ENCODE data around the gene CDR2L. TPM values are rescaled to one million over a fixed set of nuclear protein-coding genes. Genes with fewer than 3 reads are reported as not detected.

CDR2L gene
- 22.5 and 25.6 TPM in 2 replicates for total RNA-seq

DNA sequence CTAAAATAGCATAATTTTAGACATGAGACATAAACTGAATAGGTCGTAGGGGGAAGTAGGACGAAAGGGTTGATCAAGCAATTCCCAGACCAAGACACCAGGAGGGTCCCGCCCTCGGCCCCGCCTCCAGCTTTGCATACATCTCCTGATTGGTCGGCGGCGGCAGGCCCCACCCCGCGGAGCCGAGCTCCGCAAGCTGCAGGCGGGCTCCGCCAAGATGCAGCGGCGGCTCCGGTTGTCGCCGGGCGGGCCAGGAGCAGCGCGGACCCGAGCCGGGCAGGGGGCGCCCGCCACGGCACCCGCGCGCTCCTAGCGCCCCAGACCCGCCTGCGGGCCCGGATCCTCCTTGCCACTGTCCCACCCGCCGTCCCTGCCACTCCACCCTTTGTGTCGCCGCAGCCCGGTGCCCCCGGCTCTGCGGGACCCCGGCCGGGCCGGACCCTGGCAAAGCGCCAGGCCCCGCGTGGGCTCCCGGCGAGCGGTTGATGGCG, at the start of gene CDR2L:
Gene CDR2L, plus strand, starts transcription at position 215 of the 491 bp plus-strand sequence. CDS start 412 bp downstream, outside the sequence.

DNA sequence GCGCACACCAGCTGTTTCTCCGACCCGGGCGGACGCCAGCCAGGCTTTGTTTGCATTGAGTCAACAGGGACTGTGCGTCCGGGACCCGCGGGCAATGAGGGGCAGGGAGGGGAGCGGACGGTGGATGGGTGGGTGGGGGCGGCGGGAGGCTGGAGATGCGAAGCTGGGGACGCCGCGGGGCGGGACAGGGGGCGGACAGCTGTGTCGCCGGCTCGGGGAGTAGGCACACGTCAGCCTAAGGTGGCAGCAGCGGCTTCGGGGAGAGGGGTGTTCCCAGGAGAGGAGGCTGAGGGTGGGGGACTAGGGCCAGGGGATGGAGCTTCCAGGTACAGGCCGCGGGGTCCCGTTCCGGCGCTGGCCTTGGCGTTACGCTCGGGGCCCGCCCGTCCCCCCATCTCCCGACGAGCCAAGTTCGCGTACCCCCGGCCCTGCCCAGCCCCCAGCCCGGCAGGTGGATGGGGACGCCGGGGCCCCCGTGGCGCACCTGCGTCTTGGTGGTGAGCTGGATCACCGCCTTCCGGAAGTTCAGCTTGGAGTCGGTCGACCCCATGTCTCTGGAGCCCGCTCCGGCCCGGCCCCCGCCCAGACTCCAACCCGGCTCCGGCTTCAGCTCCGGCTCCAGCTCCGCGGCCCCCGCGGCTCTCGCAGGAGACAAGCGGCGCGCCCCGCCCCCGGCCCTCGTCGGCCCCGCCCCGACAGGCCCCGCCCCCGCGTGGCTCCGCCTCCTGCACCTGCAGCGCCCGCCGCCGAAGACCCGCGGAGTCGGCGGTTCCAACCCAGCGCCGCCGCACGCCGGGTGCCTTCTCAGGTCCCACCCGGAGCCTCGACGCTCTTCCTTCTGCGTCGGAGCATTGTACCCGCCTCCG, 15.1 kb upstream of the CDR2L start, which contains the start of gene HID1:
Gene HID1, minus strand, starts transcription at position 653 of the 866 bp plus-strand sequence. Its CDS starts 103 bp downstream, at position 550.

DNA sequence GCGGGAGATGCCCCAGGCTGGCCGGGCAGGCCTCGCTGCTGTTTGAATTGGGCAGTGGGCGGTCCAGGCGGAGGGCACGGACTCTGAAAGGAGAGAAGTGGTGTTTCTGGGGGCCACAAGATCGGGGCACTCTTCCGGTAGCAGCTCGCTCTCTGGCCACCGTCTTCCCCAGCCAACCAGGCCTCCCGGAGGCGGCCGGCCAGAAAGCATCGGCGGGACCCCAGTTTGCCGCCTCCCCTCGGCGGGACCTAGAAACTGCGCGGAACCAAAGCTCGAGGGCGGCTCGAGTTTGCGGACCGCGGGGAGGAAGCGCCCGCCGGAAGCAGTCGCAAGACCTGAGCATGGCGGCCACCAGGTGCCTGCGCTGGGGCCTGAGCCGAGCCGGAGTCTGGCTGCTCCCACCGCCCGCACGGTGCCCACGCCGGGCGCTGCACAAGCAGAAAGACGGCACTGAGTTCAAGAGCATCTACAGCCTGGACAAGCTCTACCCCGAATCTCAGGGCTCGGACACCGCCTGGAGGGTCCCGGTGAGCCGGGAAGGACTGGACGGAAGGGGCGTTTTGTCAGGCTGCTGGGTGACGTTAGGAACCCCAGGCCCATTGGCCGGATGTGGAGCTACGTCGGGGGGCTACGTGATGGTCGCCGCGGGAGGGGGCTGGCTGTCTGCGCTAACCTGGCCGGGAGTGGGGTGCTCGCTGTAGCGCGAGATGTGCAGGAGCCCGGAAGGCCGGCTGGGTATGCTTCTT, 25.1 kb downstream of the CDR2L start, which contains the start of gene MRPL58:
Gene MRPL58, plus strand, starts transcription at position 325 of the 746 bp plus-strand sequence. Its CDS starts 17 bp downstream, at position 342.

DNA sequence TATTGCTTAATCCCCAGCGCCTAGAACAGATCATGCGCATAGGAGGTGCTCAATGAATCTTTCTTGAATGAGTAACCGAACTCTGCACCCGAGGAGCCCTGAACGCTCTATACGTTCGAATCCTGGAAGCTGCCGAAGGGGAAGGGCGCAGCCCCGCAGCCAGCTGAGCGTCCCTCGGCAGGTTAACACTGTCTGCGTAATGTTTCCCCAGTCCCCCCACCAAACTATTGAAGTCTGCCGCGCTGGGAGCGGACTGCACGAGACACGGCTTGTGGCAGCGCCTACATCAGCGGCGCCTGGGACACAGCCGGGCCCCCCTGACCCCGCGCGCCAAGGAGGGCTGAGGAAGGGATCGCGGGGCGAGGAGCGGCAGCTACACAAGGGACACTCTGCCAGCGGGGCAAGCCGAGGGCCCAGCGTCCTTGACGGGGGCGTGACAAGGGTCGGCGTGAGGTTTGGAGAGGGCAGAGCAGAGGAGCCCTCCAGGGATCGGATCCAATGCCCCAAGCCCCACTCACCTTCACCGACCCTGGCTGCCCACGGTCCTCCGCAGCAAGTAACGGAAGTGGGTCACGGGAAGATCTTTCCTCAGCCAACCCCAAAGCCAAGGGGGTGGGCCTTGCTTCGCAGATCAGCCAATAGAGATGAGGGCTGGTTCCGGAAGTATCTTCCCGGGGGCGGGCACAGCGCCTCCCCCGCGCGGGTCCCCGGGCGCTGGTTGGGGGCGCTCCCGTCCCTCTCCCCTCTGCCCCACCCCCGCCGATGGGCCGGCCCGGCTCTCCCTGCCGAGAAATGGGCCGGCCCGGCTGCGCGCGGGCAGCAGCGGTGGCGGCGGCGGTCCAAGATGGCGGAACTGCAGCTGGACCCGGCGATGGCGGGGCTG, 59.2 kb downstream of the CDR2L start, which contains the start of the genes ATP5PD and KCTD2:
Gene ATP5PD, minus strand, starts transcription at position 563 of the 883 bp plus-strand sequence. CDS start 4,319 bp downstream, outside the sequence.
Gene KCTD2, plus strand, starts transcription at position 819 of the 883 bp plus-strand sequence. Its CDS starts 26 bp downstream, at position 845.

Other genes starting within 250 kb of the CDR2L start
- gene NHERF1, start 239.0 kb upstream of the CDR2L start, total RNA-seq, result 13.0 and 14.5 TPM in 2 replicates
- gene NAT9, start 211.3 kb upstream of the CDR2L start, total RNA-seq, result 32.6 and 46.7 TPM in 2 replicates
- gene GRIN2C, start 127.7 kb upstream of the CDR2L start, total RNA-seq, result 0.13 and 0.50 TPM in 2 replicates
- 25.0 and 43.9 TPM in 2 replicates for gene FDXR, start 114.6 kb upstream of the CDR2L start, total RNA-seq
- gene FADS6, start 94.0 kb upstream of the CDR2L start, total RNA-seq, result not detected in 2 replicates
- gene USH1G, start 64.4 kb upstream of the CDR2L start, total RNA-seq, result 0.03 TPM in 1 of 2 replicates, not detected in the other
- gene OTOP2, start 63.4 kb upstream of the CDR2L start, total RNA-seq, result not detected in 2 replicates
- not detected in 2 replicates for gene OTOP3, start 51.7 kb upstream of the CDR2L start, total RNA-seq
- 2.2 and 2.3 TPM in 2 replicates for gene HID1, start 14.9 kb upstream of the CDR2L start, total RNA-seq
- 13.4 and 15.6 TPM in 2 replicates for gene MRPL58, start 25.0 kb downstream of the CDR2L start, total RNA-seq
- gene ATP5PD, start 59.3 kb downstream of the CDR2L start, total RNA-seq, result 129 and 130 TPM in 2 replicates
- gene KCTD2, start 59.6 kb downstream of the CDR2L start, total RNA-seq, result 19.7 and 23.1 TPM in 2 replicates
- gene SLC16A5, start 100.3 kb downstream of the CDR2L start, total RNA-seq, result 3.3 and 6.9 TPM in 2 replicates
- gene ARMC7, start 122.3 kb downstream of the CDR2L start, total RNA-seq, result 3.1 and 3.3 TPM in 2 replicates
- gene NT5C, start 144.1 kb downstream of the CDR2L start, total RNA-seq, result 23.1 TPM in 2 replicates
- gene JPT1, start 166.9 kb downstream of the CDR2L start, total RNA-seq, result 57.6 and 68.6 TPM in 2 replicates
- gene SUMO2, start 195.3 kb downstream of the CDR2L start, total RNA-seq, result 91.4 and 105 TPM in 2 replicates
- 19.0 and 28.8 TPM in 2 replicates for gene NUP85, start 218.0 kb downstream of the CDR2L start, total RNA-seq